PFSK-1 (cell line): ENCODE measurements around the gene TYROBP.

Experiments used
- FOXP2 ChIP-seq: optimal IDR thresholded peaks from 2 replicates; pipeline ENCODE3; 2011; ENCODE audit warnings: borderline replicate concordance, control low read depth, inconsistent platforms; ENCODE audit not compliant: insufficient read depth; ENCODE audit errors: extremely low read length, extremely low read depth
- POLR2AphosphoS5 ChIP-seq: IDR thresholded peaks from 2 replicates; pipeline ENCODE4 v1.6.1; 2012; ENCODE audit warnings: low read depth, mild to moderate bottlenecking, control low read depth, low read length, moderate library complexity
- SIN3A ChIP-seq: IDR thresholded peaks from 2 replicates; pipeline ENCODE4 v1.6.1; 2012; ENCODE audit warnings: mild to moderate bottlenecking, low read length, moderate library complexity, borderline replicate concordance; ENCODE audit not compliant: insufficient read depth
- TAF1 ChIP-seq: IDR thresholded peaks from 2 replicates; pipeline ENCODE4 v1.6.1; 2012; ENCODE audit warnings: low read length, control low read depth, borderline replicate concordance; ENCODE audit not compliant: insufficient read depth
- TF ChIP-seq, protein P1 (sequence below), 2 experiments: IDR thresholded peaks; 2 replicates each; pipeline versions ENCODE4 v1.6.1 to v1.8.0; 2011 to 2012; ENCODE audit warnings: low read depth in 2 of 2, low read length in 2 of 2, control low read depth in 1 of 2, inconsistent platforms in 1 of 2, mild to moderate bottlenecking in 1 of 2, moderate library complexity in 1 of 2; ENCODE audit not compliant: insufficient read depth in 1 of 2

The TYROBP gene

DNA sequence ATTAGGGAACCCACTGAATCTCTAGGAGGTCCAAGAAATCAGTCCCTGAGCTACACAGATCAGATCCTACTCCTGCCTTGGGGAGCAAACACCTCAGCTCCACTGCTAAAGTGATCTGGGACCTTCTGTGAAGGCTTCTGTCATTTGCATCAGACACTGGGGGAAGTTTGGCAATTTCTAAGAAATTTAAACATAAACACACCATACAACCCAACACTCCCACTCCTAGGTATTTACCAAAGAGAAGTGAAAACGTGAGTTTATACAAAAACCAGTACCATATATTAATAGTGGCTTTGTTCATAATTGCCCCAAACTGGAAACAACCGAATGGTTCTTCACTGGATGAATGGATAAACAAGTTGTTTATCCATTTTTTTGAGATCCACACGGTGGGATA lies 7.3 kb upstream of the TYROBP start:
- TF ChIP-seq SIN3A (no peak), FOXP2 (no peak), POLR2AphosphoS5 (no peak), TAF1 (no peak)
- TF ChIP-seq, protein P1, sequence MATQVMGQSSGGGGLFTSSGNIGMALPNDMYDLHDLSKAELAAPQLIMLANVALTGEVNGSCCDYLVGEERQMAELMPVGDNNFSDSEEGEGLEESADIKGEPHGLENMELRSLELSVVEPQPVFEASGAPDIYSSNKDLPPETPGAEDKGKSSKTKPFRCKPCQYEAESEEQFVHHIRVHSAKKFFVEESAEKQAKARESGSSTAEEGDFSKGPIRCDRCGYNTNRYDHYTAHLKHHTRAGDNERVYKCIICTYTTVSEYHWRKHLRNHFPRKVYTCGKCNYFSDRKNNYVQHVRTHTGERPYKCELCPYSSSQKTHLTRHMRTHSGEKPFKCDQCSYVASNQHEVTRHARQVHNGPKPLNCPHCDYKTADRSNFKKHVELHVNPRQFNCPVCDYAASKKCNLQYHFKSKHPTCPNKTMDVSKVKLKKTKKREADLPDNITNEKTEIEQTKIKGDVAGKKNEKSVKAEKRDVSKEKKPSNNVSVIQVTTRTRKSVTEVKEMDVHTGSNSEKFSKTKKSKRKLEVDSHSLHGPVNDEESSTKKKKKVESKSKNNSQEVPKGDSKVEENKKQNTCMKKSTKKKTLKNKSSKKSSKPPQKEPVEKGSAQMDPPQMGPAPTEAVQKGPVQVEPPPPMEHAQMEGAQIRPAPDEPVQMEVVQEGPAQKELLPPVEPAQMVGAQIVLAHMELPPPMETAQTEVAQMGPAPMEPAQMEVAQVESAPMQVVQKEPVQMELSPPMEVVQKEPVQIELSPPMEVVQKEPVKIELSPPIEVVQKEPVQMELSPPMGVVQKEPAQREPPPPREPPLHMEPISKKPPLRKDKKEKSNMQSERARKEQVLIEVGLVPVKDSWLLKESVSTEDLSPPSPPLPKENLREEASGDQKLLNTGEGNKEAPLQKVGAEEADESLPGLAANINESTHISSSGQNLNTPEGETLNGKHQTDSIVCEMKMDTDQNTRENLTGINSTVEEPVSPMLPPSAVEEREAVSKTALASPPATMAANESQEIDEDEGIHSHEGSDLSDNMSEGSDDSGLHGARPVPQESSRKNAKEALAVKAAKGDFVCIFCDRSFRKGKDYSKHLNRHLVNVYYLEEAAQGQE (IDR thresholded peaks at IDR 0.05; ENCODE audit: insufficient read depth in 1 of 2, low read depth in 2 of 2, low read length in 2 of 2) = no peak

DNA sequence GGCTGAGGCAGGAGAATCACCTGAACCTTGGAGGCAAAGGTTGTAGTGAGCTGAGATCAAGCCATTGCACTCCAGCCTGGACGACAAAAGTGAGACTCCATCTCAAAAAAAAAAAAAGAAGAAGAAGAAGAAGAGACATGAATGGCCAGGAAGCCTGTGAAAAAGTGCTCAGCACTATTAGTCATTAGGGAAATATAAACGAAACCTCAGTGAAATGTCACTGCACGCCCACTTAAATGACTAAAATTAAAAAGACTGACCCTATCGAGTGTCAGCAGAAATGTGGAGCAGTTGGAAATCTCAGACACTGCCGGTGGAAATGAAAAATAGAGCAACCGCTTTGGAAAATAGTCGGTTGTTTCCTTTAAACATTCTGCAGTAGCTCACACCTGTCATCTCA lies 5.5 kb upstream of the TYROBP start:
- TF ChIP-seq TAF1 (no peak), FOXP2 (no peak), SIN3A (no peak), POLR2AphosphoS5 (no peak)
- TF ChIP-seq, protein P1 (IDR thresholded peaks at IDR 0.05; ENCODE audit: insufficient read depth in 1 of 2, low read depth in 2 of 2, low read length in 2 of 2) = no peak

DNA sequence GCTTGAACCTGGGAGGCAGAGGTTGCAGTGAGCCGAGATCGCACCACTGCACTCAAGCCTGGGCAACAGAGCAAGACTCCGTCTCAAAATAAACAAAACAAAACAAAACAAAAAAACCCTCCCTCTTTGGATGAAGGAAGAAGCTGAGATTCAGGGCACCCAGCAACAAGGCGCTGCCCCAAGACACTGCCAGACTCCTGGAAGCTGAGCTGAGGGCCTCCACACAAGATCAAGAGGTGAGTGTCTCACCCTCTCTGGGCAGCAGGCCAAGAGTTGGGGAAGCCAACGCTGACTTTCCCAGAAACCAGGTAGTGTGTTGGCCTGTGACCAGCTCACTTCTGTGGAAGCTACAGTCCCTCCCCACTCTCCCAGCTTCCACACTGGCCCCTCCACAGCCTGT lies 3.7 kb upstream of the TYROBP start:
- TF ChIP-seq TAF1 (no peak), POLR2AphosphoS5 (no peak), FOXP2 (no peak), SIN3A (no peak)
- TF ChIP-seq, protein P1 (IDR thresholded peaks at IDR 0.05; ENCODE audit: insufficient read depth in 1 of 2, low read depth in 2 of 2, low read length in 2 of 2) = no peak

DNA sequence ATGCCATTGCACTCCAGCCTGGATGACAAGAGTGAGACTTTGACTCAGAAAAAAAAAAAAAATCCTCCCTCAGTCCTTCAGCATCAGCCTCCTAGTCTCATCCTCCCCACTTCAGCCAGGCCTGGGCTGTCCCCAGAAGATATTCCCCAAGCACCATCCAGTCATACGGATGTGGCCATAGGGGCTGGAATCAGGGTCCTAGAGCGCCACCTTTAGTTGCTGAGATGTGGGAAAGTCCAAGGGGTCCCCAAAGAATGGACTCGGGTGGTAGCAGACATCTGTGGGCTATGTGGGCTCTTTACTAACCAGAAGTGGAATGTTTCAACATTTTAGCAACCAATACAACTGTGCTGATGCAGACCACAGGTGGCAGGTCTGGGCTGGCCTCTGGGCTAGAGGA lies 3.1 kb upstream of the TYROBP start:
- TF ChIP-seq TAF1 = no peak
- no peak for TF ChIP-seq SIN3A
- TF ChIP-seq POLR2AphosphoS5 = no peak
- TF ChIP-seq, protein P1 (IDR thresholded peaks at IDR 0.05; ENCODE audit: insufficient read depth in 1 of 2, low read depth in 2 of 2, low read length in 2 of 2) = no peak
- no peak for TF ChIP-seq FOXP2

DNA sequence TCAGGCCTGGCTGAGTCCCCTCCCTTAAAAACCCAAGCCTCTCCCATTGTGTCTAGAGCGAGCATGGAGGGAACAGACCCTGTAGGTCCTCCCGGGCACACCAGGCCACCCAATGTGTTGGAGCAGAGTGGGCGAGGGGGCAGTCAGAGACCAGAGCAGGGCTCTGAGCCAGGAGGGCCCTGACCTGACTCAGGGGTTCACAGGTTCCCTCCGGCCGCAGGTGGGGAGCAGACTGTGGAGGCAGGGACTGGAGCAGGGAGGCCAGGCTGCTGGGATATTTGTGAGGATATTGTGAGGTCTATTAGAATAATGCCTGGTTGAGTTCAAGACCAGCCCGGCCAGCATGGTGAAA lies 1.6 kb upstream of the TYROBP start:
- TF ChIP-seq SIN3A (no peak), FOXP2 (no peak), POLR2AphosphoS5 (no peak), TAF1 (no peak)
- TF ChIP-seq, protein P1 (IDR thresholded peaks at IDR 0.05; ENCODE audit: insufficient read depth in 1 of 2, low read depth in 2 of 2, low read length in 2 of 2) = no peak
